HEK293 (cell line): ENCODE data around the gene MEI4.

Experiments
- CTCF ChIA-PET: fragments of 350-600 bp; formaldehyde crosslinking; extraction: SDS; loops from one replicate; lab custom pipeline; 2021; ENCODE audit warnings: antibody characterized with exemption; lab: Yijun Ruan, JAX
- POLR2A ChIA-PET: fragments of 300-600 bp; formaldehyde crosslinking; extraction: SDS; loops from one replicate; lab custom pipeline; 2020; ENCODE audit warnings: antibody characterized with exemption, inconsistent platforms; lab: Yijun Ruan, JAX
- H3K27ac ChIP-seq: fragments of 200-500 bp; sonication (Bioruptor generic); 2 replicates; pipeline ENCODE4 v1.5.1; 2014; ENCODE audit warnings: low read depth, low read length, control low read depth, inconsistent platforms; ENCODE audit errors: extremely low read depth
- H3K36me3 ChIP-seq, 2 experiments: fragments of 200-500 bp in 1 of 2; sonication (Bioruptor generic) in 1 of 2; 1 replicate in 1 of 2; 2 replicates in 1 of 2; pipeline ENCODE4 v1.5.1; 2014 to 2017; ENCODE audit warnings: inconsistent platforms in 2 of 2, low read length in 2 of 2; ENCODE audit not compliant: control insufficient read depth in 2 of 2, insufficient read depth in 1 of 2
- H3K4me1 ChIP-seq: fragments of 200-500 bp; sonication (Bioruptor generic); 2 replicates; pipeline ENCODE4 v1.5.1; 2014; ENCODE audit warnings: mild to moderate bottlenecking, low read length, inconsistent platforms; ENCODE audit not compliant: control insufficient read depth, insufficient read depth
- H3K4me3 ChIP-seq: 2 replicates; pipeline ENCODE4 v1.5.1; 2011; ENCODE audit warnings: low read depth, mild to moderate bottlenecking, control low read depth, low read length, moderate library complexity
- H3K9me3 ChIP-seq: fragments of 200-500 bp; sonication (Bioruptor generic); 2 replicates; pipeline ENCODE4 v1.5.1; 2014; ENCODE audit warnings: low read depth, low read length, inconsistent platforms; ENCODE audit not compliant: control insufficient read depth, insufficient read depth
- BCL11B ChIP-seq: fragments of 450-650 bp; formaldehyde crosslinking; IDR thresholded peaks from 2 replicates; pipeline ENCODE4 v1.5.1; 2016; ENCODE audit warnings: low read depth, missing biosample characterization, missing genetic modification characterization
- HOXA7 ChIP-seq: sonication (generic); formaldehyde crosslinking; IDR thresholded peaks from 2 replicates; pipeline ENCODE4 v1.8.1; 2022; ENCODE audit warnings: missing genetic modification reagents, borderline replicate concordance
- KLF16 ChIP-seq: fragments of 450-650 bp; formaldehyde crosslinking; IDR thresholded peaks from 2 replicates; pipeline ENCODE4 v1.5.1; 2017; ENCODE audit warnings: missing biosample characterization, missing genetic modification characterization
- MEIS1 ChIP-seq: sonication (generic); formaldehyde crosslinking; IDR thresholded peaks from 2 replicates; pipeline ENCODE4 v1.8.1; 2022; ENCODE audit warnings: missing genetic modification reagents, mild to moderate bottlenecking, borderline replicate concordance
- MYNN ChIP-seq: fragments of 450-650 bp; formaldehyde crosslinking; IDR thresholded peaks from 2 replicates; pipeline ENCODE4 v1.5.1; 2016; ENCODE audit warnings: missing biosample characterization, missing genetic modification characterization, borderline replicate concordance
- SALL2 ChIP-seq: fragments of 450-650 bp; formaldehyde crosslinking; IDR thresholded peaks from 2 replicates; pipeline ENCODE4 v1.5.0; 2017; ENCODE audit warnings: missing biosample characterization, mild to moderate bottlenecking, missing genetic modification characterization, borderline replicate concordance
- SETDB1 ChIP-seq: IDR thresholded peaks from one replicate; pipeline ENCODE4 v1.6.1; 2017; ENCODE audit warnings: mild to moderate bottlenecking, low read length, moderate library complexity, mixed read lengths; ENCODE audit not compliant: insufficient read length
- SP2 ChIP-seq: fragments of 450-650 bp; formaldehyde crosslinking; IDR thresholded peaks from 2 replicates; pipeline ENCODE4 v1.5.1; 2016; ENCODE audit warnings: missing biosample characterization, missing genetic modification characterization
- SP7 ChIP-seq: fragments of 450-650 bp; formaldehyde crosslinking; IDR thresholded peaks from 2 replicates; pipeline ENCODE4 v1.5.1; 2016; ENCODE audit warnings: missing biosample characterization, missing genetic modification characterization
- ZBTB1 ChIP-seq: fragments of 450-650 bp; formaldehyde crosslinking; IDR thresholded peaks from 2 replicates; pipeline ENCODE4 v1.5.1; 2016; ENCODE audit warnings: missing biosample characterization, missing genetic modification characterization
- ZNF114 ChIP-seq: fragments of 450-650 bp; formaldehyde crosslinking; IDR thresholded peaks from 2 replicates; pipeline ENCODE4 v1.5.0; 2017; ENCODE audit warnings: missing biosample characterization, missing genetic modification characterization
- ZNF221 ChIP-seq: fragments of 450-650 bp; formaldehyde crosslinking; IDR thresholded peaks from 2 replicates; pipeline ENCODE4 v1.5.1; 2017; ENCODE audit warnings: missing biosample characterization, missing genetic modification characterization, borderline replicate concordance
- ZNF26 ChIP-seq: fragments of 450-650 bp; formaldehyde crosslinking; IDR thresholded peaks from 2 replicates; pipeline ENCODE4 v1.5.1; 2016; ENCODE audit warnings: missing biosample characterization, missing genetic modification characterization
- ZNF394 ChIP-seq: fragments of 450-650 bp; formaldehyde crosslinking; IDR thresholded peaks from 2 replicates; pipeline ENCODE4 v1.5.1; 2016; ENCODE audit warnings: missing biosample characterization, missing genetic modification characterization, mild to moderate bottlenecking, moderate library complexity, borderline replicate concordance
- ZNF549 ChIP-seq: fragments of 450-650 bp; IDR thresholded peaks from 2 replicates; pipeline ENCODE4 v1.5.1; 2018; ENCODE audit warnings: missing biosample characterization, missing genetic modification characterization, mild to moderate bottlenecking, inconsistent platforms, moderate library complexity
- ZNF558 ChIP-seq: fragments of 450-650 bp; formaldehyde crosslinking; IDR thresholded peaks from 2 replicates; pipeline ENCODE4 v1.5.1; 2016; ENCODE audit warnings: missing biosample characterization, missing genetic modification characterization
- ZNF600 ChIP-seq: fragments of 450-650 bp; formaldehyde crosslinking; IDR thresholded peaks from 2 replicates; pipeline ENCODE4 v1.5.1; 2016; ENCODE audit warnings: missing biosample characterization, missing genetic modification characterization
- ZNF747 ChIP-seq: fragments of 450-650 bp; formaldehyde crosslinking; IDR thresholded peaks from 2 replicates; pipeline ENCODE4 v1.5.1; 2016; ENCODE audit warnings: missing biosample characterization, missing genetic modification characterization
- ZNF792 ChIP-seq: fragments of 450-650 bp; formaldehyde crosslinking; IDR thresholded peaks from 2 replicates; pipeline ENCODE4 v1.5.1; 2016; ENCODE audit warnings: missing biosample characterization, missing genetic modification characterization
- ZSCAN4 ChIP-seq: fragments of 450-650 bp; formaldehyde crosslinking; IDR thresholded peaks from 2 replicates; pipeline ENCODE4 v1.5.1; 2017; ENCODE audit warnings: missing biosample characterization, missing genetic modification characterization
- TF ChIP-seq, protein P1 (sequence below): fragments of 450-650 bp; formaldehyde crosslinking; IDR thresholded peaks from 2 replicates; pipeline ENCODE4; 2016; ENCODE audit warnings: missing biosample characterization, missing genetic modification characterization
- TF ChIP-seq, protein P2 (sequence below): fragments of 450-650 bp; formaldehyde crosslinking; IDR thresholded peaks from 2 replicates; pipeline ENCODE4 v1.5.1; 2016; ENCODE audit warnings: missing biosample characterization, missing genetic modification characterization, borderline replicate concordance

Gene MEI4

DNA sequence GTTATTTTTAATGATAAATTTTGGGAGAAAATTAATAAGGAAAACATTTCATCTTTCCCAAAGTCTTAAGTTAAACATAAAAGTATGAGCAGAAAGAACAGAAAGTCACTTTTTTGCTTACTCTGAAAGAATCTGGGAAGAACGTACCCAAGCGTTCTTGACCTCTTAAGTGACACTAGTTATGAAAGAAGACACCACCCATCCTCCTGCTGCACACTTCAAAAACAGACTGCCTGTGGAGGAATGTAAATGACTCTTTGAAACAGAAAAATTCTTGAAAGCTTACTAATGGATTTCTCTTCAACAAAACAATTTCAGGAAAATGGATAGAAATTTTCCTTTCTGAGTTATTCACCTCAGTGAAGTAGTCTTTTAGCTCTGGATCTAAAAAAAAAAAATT, 227.7 kb downstream of the MEI4 start (continued):
- no peak for TF ChIP-seq SALL2 (tag by site-specific recombination)
- no peak for TF ChIP-seq ZNF26 (tag by site-specific recombination)
- no peak for TF ChIP-seq ZNF114 (tag by site-specific recombination)
- no peak for TF ChIP-seq ZNF221
- TF ChIP-seq, protein P1, sequence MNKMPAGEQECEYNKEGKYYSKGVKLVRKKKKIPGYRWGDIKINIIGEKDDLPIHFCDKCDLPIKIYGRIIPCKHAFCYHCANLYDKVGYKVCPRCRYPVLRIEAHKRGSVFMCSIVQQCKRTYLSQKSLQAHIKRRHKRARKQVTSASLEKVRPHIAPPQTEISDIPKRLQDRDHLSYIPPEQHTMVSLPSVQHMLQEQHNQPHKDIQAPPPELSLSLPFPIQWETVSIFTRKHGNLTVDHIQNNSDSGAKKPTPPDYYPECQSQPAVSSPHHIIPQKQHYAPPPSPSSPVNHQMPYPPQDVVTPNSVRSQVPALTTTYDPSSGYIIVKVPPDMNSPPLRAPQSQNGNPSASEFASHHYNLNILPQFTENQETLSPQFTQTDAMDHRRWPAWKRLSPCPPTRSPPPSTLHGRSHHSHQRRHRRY (tag by site-specific recombination), result no peak
- TF ChIP-seq ZSCAN4 (tag by site-specific recombination), result no peak

DNA sequence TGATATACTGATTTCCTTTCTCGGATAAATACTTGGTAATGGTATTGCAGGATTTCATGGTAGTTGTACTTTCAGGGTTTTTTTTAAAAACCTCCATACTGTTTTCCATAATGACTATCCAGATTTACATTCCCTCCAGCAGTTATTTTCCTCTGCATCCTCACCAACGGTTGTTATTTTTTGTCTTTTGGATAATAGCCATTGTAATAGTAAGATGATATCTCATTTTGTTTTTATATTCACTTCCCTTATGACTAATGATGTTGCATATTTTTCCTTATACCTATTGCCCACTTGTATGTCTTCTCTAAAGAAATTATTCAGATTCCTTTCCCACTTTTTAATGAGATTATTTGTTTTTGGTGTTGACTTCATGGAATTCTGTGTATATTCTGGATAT, 231.0 kb downstream of the MEI4 start:
- no peaks in the 10 kb centered on the region for H3K36me3 ChIP-seq
- TF ChIP-seq ZNF394 (tag by site-specific recombination), result no peak
- no peak for TF ChIP-seq ZBTB1
- TF ChIP-seq ZNF792 (tag by site-specific recombination), result no peak
- no peak for TF ChIP-seq HOXA7 (CRISPR knock-in tag)
- no peak for TF ChIP-seq SP7 (tag by site-specific recombination)
- TF ChIP-seq BCL11B (tag by site-specific recombination), result no peak
- TF ChIP-seq KLF16, result no peak
- no peak for TF ChIP-seq ZNF558 (tag by site-specific recombination)
- no peak for TF ChIP-seq SETDB1
- TF ChIP-seq ZNF549 (tag by site-specific recombination), result no peak
- TF ChIP-seq, protein P2, sequence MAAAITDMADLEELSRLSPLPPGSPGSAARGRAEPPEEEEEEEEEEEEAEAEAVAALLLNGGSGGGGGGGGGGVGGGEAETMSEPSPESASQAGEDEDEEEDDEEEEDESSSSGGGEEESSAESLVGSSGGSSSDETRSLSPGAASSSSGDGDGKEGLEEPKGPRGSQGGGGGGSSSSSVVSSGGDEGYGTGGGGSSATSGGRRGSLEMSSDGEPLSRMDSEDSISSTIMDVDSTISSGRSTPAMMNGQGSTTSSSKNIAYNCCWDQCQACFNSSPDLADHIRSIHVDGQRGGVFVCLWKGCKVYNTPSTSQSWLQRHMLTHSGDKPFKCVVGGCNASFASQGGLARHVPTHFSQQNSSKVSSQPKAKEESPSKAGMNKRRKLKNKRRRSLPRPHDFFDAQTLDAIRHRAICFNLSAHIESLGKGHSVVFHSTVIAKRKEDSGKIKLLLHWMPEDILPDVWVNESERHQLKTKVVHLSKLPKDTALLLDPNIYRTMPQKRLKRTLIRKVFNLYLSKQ (tag by site-specific recombination), result no peak
- CTCF ChIA-PET, result interaction anchor here (0.5 kb wide), 1 partner anchor 626 kb away, joined by 3 read pairs; no protein-coding TSS in a partner anchor
- no peaks in the 10 kb centered on the region for H3K9me3 ChIP-seq
- H3K4me3 ChIP-seq, result no peak overlapping the region
- H3K27ac ChIP-seq, result no peak overlapping the region
- no peaks in the 10 kb centered on the region for H3K4me1 ChIP-seq
- POLR2A ChIA-PET, result no interaction called here

- H3K4me3 ChIP-seq, result no peak overlapping the region
- no peaks in the 10 kb centered on the region for H3K36me3 ChIP-seq
- POLR2A ChIA-PET, result no interaction called here
- no peaks in the 10 kb centered on the region for H3K4me1 ChIP-seq
- no peaks in the 10 kb centered on the region for H3K9me3 ChIP-seq
- no peak for TF ChIP-seq ZNF747
- TF ChIP-seq MEIS1 (CRISPR knock-in tag), result no peak
- no peak for TF ChIP-seq SP2
- no peak for TF ChIP-seq MYNN (tag by site-specific recombination)
- no peak for TF ChIP-seq ZNF600
- CTCF ChIA-PET, result interaction anchor here (0.6 to 0.7 kb wide), 2 partner anchors 1335 to 1887 kb away, joined by 3 read pairs; no protein-coding TSS in a partner anchor
- H3K27ac ChIP-seq, result no peak overlapping the region
These were observed 240.6 kb downstream of the MEI4 start for GRCh38 chr6:77893391-77893790.
